GM23248 (cell line): ENCODE data around the gene MOB1A. TPM values are rescaled to one million over a fixed set of nuclear protein-coding genes. Genes with fewer than 3 reads are reported as not detected.

Experiments
- DNase-seq: peaks from one replicate; pipeline ENCODE4 v3.0.0-alpha.2; 2015
- H2AFZ ChIP-seq: fragments of 200-600 bp; sonication (generic); 2 replicates; pipeline ENCODE4 v1.6.1; 2016; ENCODE audit warnings: antibody characterized with exemption
- H3F3A ChIP-seq: fragments of 200-600 bp; sonication (generic); 2 replicates; pipeline ENCODE4 v1.6.1; 2016; ENCODE audit warnings: mild to moderate bottlenecking, antibody characterized with exemption, mixed run types; ENCODE audit not compliant: insufficient read depth
- H3K27ac ChIP-seq: fragments of 200-600 bp; sonication (generic); 2 replicates; pipeline ENCODE4 v1.5.1; 2016; ENCODE audit warnings: mild to moderate bottlenecking
- H3K27me3 ChIP-seq: fragments of 200-600 bp; sonication (generic); replicated peaks from 2 replicates; pipeline ENCODE4 v1.6.1; 2016; ENCODE audit warnings: mild to moderate bottlenecking; ENCODE audit not compliant: insufficient read depth
- H3K36me3 ChIP-seq: fragments of 200-600 bp; sonication (generic); 2 replicates; pipeline ENCODE4 v1.6.1; 2016; ENCODE audit warnings: low read depth, mild to moderate bottlenecking
- H3K4me1 ChIP-seq: fragments of 200-600 bp; sonication (generic); 2 replicates; pipeline ENCODE4 v1.6.1; 2016; ENCODE audit warnings: mild to moderate bottlenecking; ENCODE audit not compliant: insufficient read depth
- H3K4me2 ChIP-seq: fragments of 200-600 bp; sonication (generic); one replicate; pipeline ENCODE4 v1.6.1; 2016; ENCODE audit warnings: mild to moderate bottlenecking; ENCODE audit not compliant: unreplicated experiment
- H3K4me3 ChIP-seq: fragments of 200-600 bp; sonication (generic); 2 replicates; pipeline ENCODE4 v1.5.1; 2016; ENCODE audit warnings: mild to moderate bottlenecking
- H3K79me2 ChIP-seq: fragments of 200-600 bp; sonication (generic); 2 replicates; pipeline ENCODE4 v1.6.1; 2016; ENCODE audit warnings: mild to moderate bottlenecking; ENCODE audit not compliant: insufficient read depth
- H3K9ac ChIP-seq: fragments of 200-600 bp; sonication (generic); 2 replicates; pipeline ENCODE4 v1.6.1; 2016; ENCODE audit warnings: mild to moderate bottlenecking
- H3K9me2 ChIP-seq: fragments of 200-600 bp; sonication (generic); 2 replicates; pipeline ENCODE4 v1.6.1; 2016; ENCODE audit warnings: mixed run types, mild to moderate bottlenecking, moderate library complexity; ENCODE audit not compliant: insufficient read depth
- H3K9me3 ChIP-seq: fragments of 200-600 bp; sonication (generic); one replicate; pipeline ENCODE4 v1.6.1; 2017; ENCODE audit warnings: low read depth
- H4K20me1 ChIP-seq: fragments of 200-600 bp; sonication (generic); 2 replicates; pipeline ENCODE4 v1.6.0; 2016; ENCODE audit not compliant: insufficient read depth
- EZH2 ChIP-seq: fragments of 200-600 bp; sonication (generic); IDR thresholded peaks from 2 replicates; pipeline ENCODE4 v1.6.1; 2018; ENCODE audit warnings: antibody characterized with exemption, mild to moderate bottlenecking; ENCODE audit not compliant: insufficient read depth, poor library complexity, severe bottlenecking
- EZH2phosphoT487 ChIP-seq: fragments of 200-600 bp; sonication (generic); IDR thresholded peaks from 2 replicates; pipeline ENCODE4 v1.6.1; 2018; ENCODE audit warnings: antibody characterized with exemption, moderate library complexity, mild to moderate bottlenecking, low read depth; ENCODE audit not compliant: insufficient read depth
- WGBS, 2 experiments: methylation state at CpG; one replicate each; pipeline ENCODE4 v1.1.6; 2015 to 2017; ENCODE audit warnings: low lambda C conversion rate in 2 of 2, low coverage in 1 of 2; ENCODE audit errors: missing lambda C conversion rate in 2 of 2; 5-methylcytosine and 5-hydroxymethylcytosine counted together
- in situ Hi-C: fragments of 300-500 bp; cut with MboI; formaldehyde crosslinking; loops from 2 replicates; pipeline ENCODE4 v1.15.0; 2020
- polyA plus RNA-seq: library from polyadenylated mRNA; unstranded; fragments of >200 nt; fragmentation: Nextera tagmentation; extraction: Ambion mirVana; gene quantifications from 2 replicates; pipeline ENCODE4 v1.2.1, GENCODE V29; 2016
- total RNA-seq: library from RNA; depleted of rRNA; stranded (reverse); fragments of >200 nt; shearing (Covaris generic); gene quantifications from 2 replicates; pipeline ENCODE4 v1.2.3, GENCODE V29; 2014; rRNA removed

The MOB1A gene
- total RNA-seq (120 and 139 TPM in 2 replicates), polyA plus RNA-seq (92.2 and 105 TPM in 2 replicates)

GRCh38 chr2:74178211-74179062 is at the start of gene MOB1A:
TSS of gene MOB1A (minus strand) at chr2:74178879. CDS start at chr2:74178674, 205 bp downstream.
- Histone ChIP-seq H4K20me1 (no peaks in the 10 kb centered on the region), H3K9me2 (no peaks in the 10 kb centered on the region), H3K27me3 (no peaks in the 10 kb centered on the region), H3K4me3 (peak within 1 kb of the TSS; percentile 89), H3K27ac (peak within 1 kb of the TSS; percentile 86), H3K4me2 (peak within 1 kb of the TSS; percentile 84), H3K79me2 (peaks cover 49% of the 10 kb centered on the region), H3K36me3 (no peaks in the 10 kb centered on the region), H3F3A (peaks cover 18% of the 10 kb centered on the region), H3K4me1 (peaks cover 10% of the 10 kb centered on the region; the same call in 1 of the 2 replicates), H3K9me3 (no peaks in the 10 kb centered on the region), H2AFZ (peak within 1 kb of the TSS; percentile 83), H3K9ac (peak within 1 kb of the TSS; percentile 95)
- WGBS, 2 experiments = 1% methylated on average over 73 to 83 of the region's 84 CpGs
- no peak for TF ChIP-seq EZH2
- TF ChIP-seq EZH2phosphoT487 = no peak
- in situ Hi-C loops = no loop called here
- peak; percentile 100 for DNase-seq

GRCh38 chr2:74227646-74228045 is 49.0 kb upstream of the MOB1A start:
- Histone ChIP-seq H3K9me2 (no peaks in the 10 kb centered on the region), H3K36me3 (no peaks in the 10 kb centered on the region), H3K4me2 (no peak overlapping the region), H3K9me3 (no peaks in the 10 kb centered on the region), H3K27ac (no peak overlapping the region), H3K4me3 (no peak overlapping the region), H3K27me3 (no peaks in the 10 kb centered on the region), H3K9ac (no peak overlapping the region), H2AFZ (no peak overlapping the region), H3K4me1 (peaks cover 15% of the 10 kb centered on the region), H4K20me1 (no peaks in the 10 kb centered on the region), H3F3A (peaks cover 15% of the 10 kb centered on the region), H3K79me2 (no peaks in the 10 kb centered on the region)
- no peak for TF ChIP-seq EZH2
- no peak for TF ChIP-seq EZH2phosphoT487
- 87 to 94% methylated on average over 5 of the region's 5 CpGs for WGBS, 2 experiments
- in situ Hi-C loops = no loop called here
- DNase-seq = no peak

GRCh38 chr2:74226648-74227213 is 48.1 kb upstream of the MOB1A start:
- H3K4me3 ChIP-seq = no peak overlapping the region
- no peak for TF ChIP-seq EZH2
- TF ChIP-seq EZH2phosphoT487 = no peak
- H3K9me3 ChIP-seq = no peaks in the 10 kb centered on the region
- no peak overlapping the region for H3K4me2 ChIP-seq
- no peaks in the 10 kb centered on the region for H3K9me2 ChIP-seq
- no peaks in the 10 kb centered on the region for H3K36me3 ChIP-seq
- in situ Hi-C loops = no loop called here
- peaks cover 24% of the 10 kb centered on the region for H3F3A ChIP-seq
- no peak overlapping the region for H2AFZ ChIP-seq
- H3K79me2 ChIP-seq = no peaks in the 10 kb centered on the region
- no peaks in the 10 kb centered on the region for H4K20me1 ChIP-seq
- H3K4me1 ChIP-seq = peaks cover 22% of the 10 kb centered on the region
- no peaks in the 10 kb centered on the region for H3K27me3 ChIP-seq
- WGBS, 2 experiments = 78 to 83% methylated on average over 16 to 21 of the region's 21 CpGs
- DNase-seq = peak; percentile 16
- H3K9ac ChIP-seq = no peak overlapping the region
- H3K27ac ChIP-seq = no peak overlapping the region

GRCh38 chr2:74225698-74226459 is 47.2 kb upstream of the MOB1A start:
- no peak for DNase-seq
- in situ Hi-C loops = no loop called here
- H3K9me3 ChIP-seq = no peaks in the 10 kb centered on the region
- no peak overlapping the region for H2AFZ ChIP-seq
- H3K4me1 ChIP-seq = peaks cover 22% of the 10 kb centered on the region
- WGBS, 2 experiments = 48 to 52% methylated on average over 4 of the region's 4 CpGs
- H3K79me2 ChIP-seq = no peaks in the 10 kb centered on the region
- H3K4me3 ChIP-seq = no peak overlapping the region
- no peak overlapping the region for H3K4me2 ChIP-seq
- no peak overlapping the region for H3K9ac ChIP-seq
- H3K27ac ChIP-seq = no peak overlapping the region
- 0 out of 2 replicates have a peak, but pooled peaks cover 5% of the 10 kb centered on the region for H3K36me3 ChIP-seq
- H3K27me3 ChIP-seq = no peaks in the 10 kb centered on the region
- no peaks in the 10 kb centered on the region for H3K9me2 ChIP-seq
- TF ChIP-seq EZH2phosphoT487 (no peak), EZH2 (no peak)
- H4K20me1 ChIP-seq = no peaks in the 10 kb centered on the region
- peaks cover 30% of the 10 kb centered on the region for H3F3A ChIP-seq
